Retinal pigment epithelial cell (primary cell): ENCODE data around the gene CAPN11.
"Not testable (repeated sequence)": the region's sequence is repeated elsewhere in the genome, so short reads cannot be mapped to it uniquely, and the experiment has no call there.

Source experiments
- DNase-seq: peaks from one replicate; pipeline ENCODE4 v3.0.0-alpha.2; 2010; ENCODE audit warnings: low read depth
- H3K4me3 ChIP-seq: 2 replicates; pipeline ENCODE4 v1.5.1; 2011; ENCODE audit warnings: mild to moderate bottlenecking, low read length, control low read depth, moderate library complexity
- CTCF ChIP-seq: conservative IDR thresholded peaks from 2 replicates; pipeline ENCODE4 v1.5.1; 2011; ENCODE audit warnings: low read depth, low read length, control low read depth, inconsistent platforms

The CAPN11 gene

DNA sequence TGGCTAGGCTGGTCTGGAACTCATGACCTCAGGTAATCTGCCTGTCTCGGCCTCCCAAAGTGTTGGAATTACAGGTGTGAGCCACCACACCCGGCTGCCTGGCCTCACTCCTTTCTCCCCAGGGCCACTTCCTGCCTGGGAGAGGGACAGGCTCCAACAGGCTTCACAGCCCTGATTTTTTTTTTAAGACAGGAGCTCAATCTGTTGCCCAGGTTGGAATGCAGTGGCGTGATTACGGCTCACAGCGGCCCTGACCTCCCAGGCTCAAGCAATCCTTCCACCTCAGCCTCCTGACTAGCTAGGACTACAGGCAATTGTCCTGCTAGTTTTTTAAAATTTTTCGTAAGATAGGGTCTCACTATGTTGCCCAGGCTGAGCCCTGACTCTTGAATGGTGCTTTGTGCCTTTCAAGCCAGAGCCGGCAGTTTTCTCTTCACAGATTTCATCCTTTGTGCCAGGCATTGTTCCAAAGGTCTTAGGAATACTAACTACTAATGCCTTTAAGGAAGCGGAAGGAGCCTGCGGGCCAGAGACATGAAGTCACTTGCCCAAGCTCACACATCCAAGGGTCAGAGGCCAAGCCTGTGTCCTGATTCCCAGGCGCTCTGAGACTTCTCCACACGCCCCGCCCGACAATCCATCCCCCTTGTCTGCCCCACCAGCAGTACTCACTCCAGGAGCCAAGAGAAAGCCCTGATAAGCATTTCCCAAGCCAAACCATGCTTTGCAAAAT is 19.2 kb downstream of the CAPN11 start:
- TF ChIP-seq CTCF: no peak
- H3K4me3 ChIP-seq: no peak overlapping the region
- peak; percentile 48 for DNase-seq

DNA sequence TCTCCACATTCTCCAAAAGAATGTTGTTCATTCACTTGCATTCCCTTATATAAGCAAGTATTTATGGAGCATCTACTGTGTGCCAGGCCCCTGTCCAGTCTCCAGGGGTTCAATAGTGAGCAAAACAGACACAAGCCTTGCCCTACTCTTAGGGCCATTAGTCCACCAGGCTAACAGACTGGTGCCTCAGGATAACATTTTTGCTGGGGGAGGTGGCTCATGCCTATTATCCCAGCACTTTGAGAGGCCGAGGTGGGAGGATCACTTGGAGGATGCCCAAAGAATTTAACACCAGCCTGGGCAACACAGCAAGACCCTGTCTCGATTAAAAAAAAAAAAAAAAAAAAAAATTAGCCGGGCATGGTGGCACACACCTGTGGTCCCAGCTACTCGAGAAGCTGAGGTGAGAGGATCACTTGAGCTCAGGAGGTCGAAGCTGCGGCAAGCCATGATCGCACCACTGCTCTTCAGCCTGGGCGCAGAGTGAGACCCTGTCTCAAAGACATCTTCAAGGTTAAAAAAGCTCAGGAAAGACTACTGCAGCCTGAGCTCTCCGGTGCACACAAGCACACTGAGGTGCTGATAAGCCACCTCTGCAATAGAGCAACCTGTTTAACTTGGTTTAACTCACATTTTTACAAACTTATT is 19.9 kb downstream of the CAPN11 start:
- no peak for TF ChIP-seq CTCF
- no peak overlapping the region for H3K4me3 ChIP-seq
- DNase-seq: no peak

DNA sequence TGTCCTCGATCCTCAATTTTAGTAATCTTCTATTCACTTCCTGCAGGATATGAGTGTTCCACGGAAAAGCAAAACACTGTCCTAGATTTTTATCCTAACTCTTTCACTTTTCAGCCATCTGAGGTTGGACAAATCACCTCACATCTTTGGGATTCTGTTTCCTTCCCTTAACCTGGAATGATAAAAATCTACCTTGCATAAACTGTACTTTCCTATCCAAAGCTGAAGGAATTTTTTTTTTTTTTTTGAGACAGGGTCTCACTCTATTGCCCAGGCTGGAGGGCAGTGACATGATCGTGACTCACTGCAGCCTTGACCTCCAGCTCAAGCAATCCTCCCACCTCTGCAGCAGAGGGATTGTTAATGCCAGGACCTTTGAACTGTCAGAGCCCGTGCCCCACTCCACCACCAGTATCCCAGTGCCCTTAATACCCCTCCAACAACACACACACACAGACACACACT is 20.5 kb downstream of the CAPN11 start:
- no peak for DNase-seq
- TF ChIP-seq CTCF: no peak
- no peak overlapping the region for H3K4me3 ChIP-seq

- no peak for DNase-seq
- H3K4me3 ChIP-seq: no peak overlapping the region
- no peak for TF ChIP-seq CTCF
These were observed 21.0 kb downstream of the CAPN11 start for GRCh38 chr6:44179648-44180047.

DNA sequence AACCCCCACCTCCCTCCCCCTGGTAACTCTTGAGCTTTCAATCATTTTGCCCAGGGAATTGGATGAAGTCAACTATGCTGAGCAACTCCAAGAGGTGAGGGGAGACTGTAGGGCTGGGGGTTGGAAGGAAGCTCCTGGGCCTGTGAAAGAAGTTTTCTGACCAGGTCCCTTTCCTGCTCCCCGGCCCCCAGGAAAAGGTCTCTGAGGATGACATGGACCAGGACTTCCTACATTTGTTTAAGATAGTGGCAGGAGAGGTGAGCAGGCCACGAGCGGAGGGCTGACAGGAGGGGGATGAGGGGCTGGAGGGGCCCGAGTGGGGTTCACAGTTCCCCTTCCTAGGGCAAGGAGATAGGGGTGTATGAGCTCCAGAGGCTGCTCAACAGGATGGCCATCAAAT is 21.8 kb downstream of the CAPN11 start:
- DNase-seq: no peak
- no peak for TF ChIP-seq CTCF
- H3K4me3 ChIP-seq: no peak overlapping the region

DNA sequence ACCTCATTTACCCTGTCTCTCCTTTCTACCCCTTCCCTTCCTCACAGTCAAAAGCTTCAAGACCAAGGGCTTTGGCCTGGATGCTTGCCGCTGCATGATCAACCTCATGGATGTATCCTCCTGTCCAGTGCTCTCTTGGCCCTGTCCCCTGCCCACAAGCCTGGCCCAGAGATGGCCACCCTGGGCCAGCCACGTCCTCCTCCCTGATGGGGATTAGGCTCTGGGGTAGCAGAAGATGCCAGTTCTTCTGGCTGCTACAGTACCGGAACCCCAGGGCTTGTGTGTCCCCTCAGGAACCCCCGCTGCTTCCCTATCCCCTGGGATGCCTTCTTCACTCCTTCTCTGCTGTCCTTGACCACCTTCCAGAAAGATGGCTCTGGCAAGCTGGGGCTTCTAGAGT is 22.3 kb downstream of the CAPN11 start:
- no peak for TF ChIP-seq CTCF
- no peak for DNase-seq
- H3K4me3 ChIP-seq: no peak overlapping the region

DNA sequence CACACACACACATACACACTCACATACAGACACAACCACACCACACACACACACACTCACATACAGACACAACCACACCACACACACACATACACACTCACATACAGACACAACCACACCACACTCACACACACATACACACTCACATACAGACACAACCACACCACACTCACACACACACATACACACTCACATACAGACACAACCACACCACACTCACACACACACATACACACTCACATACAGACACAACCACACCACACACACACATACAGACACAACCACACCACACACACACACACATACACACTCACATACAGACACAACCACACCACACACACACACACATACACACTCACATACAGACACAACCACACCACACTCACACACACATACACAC is 23.2 kb downstream of the CAPN11 start:
- DNase-seq, H3K4me3 ChIP-seq: not testable (repeated sequence)
